ENCODE results near the gene MRPL14.

The MRPL14 gene

GRCh38 chr6:44133981-44134711 is 6.9 kb upstream of the MRPL14 start:
- H3K27me3 ChIP-seq (replicated peaks; ENCODE audit: control insufficient read depth, insufficient read depth, low read length): no peaks in the 10 kb centered on the region
- H3K4me3 ChIP-seq (replicated peaks; ENCODE audit: low read depth, low read length): no peak overlapping the region
- TF ChIP-seq CTCF (IDR thresholded peaks at IDR 0.05; ENCODE audit: insufficient read depth, low read length, poor library complexity, severe bottlenecking): no peak
- H3K36me3 ChIP-seq (ENCODE audit: control insufficient read depth, insufficient read depth, low read length): peaks cover 10% of the 10 kb centered on the region
- no peak for DNase-seq (ENCODE audit: extremely low read depth, insufficient read length)

- Histone ChIP-seq H3K27me3 (replicated peaks; ENCODE audit: control insufficient read depth, insufficient read depth, low read length) (no peaks in the 10 kb centered on the region), H3K4me3 (replicated peaks; ENCODE audit: low read depth, low read length) (no peak overlapping the region), H3K36me3 (ENCODE audit: control insufficient read depth, insufficient read depth, low read length) (peaks cover 8% of the 10 kb centered on the region)
- no peak for TF ChIP-seq CTCF (IDR thresholded peaks at IDR 0.05; ENCODE audit: insufficient read depth, low read length, poor library complexity, severe bottlenecking)
- DNase-seq (ENCODE audit: extremely low read depth, insufficient read length): no peak
Observed at GRCh38 chr6:44133003-44133931, 6.0 kb upstream of the MRPL14 start.

GRCh38 chr6:44132476-44132875 is 5.2 kb upstream of the MRPL14 start:
- TF ChIP-seq CTCF (IDR thresholded peaks at IDR 0.05; ENCODE audit: insufficient read depth, low read length, poor library complexity, severe bottlenecking): no peak
- no peak for DNase-seq (ENCODE audit: extremely low read depth, insufficient read length)
- no peak overlapping the region for H3K4me3 ChIP-seq (replicated peaks; ENCODE audit: low read depth, low read length)
- peaks cover 8% of the 10 kb centered on the region for H3K36me3 ChIP-seq (ENCODE audit: control insufficient read depth, insufficient read depth, low read length)
- H3K27me3 ChIP-seq (replicated peaks; ENCODE audit: control insufficient read depth, insufficient read depth, low read length): no peaks in the 10 kb centered on the region

- Histone ChIP-seq H3K4me3 (replicated peaks; ENCODE audit: low read depth, low read length) (no peak overlapping the region), H3K36me3 (ENCODE audit: control insufficient read depth, insufficient read depth, low read length) (peaks cover 5% of the 10 kb centered on the region), H3K27me3 (replicated peaks; ENCODE audit: control insufficient read depth, insufficient read depth, low read length) (no peaks in the 10 kb centered on the region)
- TF ChIP-seq CTCF (IDR thresholded peaks at IDR 0.05; ENCODE audit: insufficient read depth, low read length, poor library complexity, severe bottlenecking): no peak
- DNase-seq (ENCODE audit: extremely low read depth, insufficient read length): no peak
Observed at GRCh38 chr6:44131892-44132291, 4.6 kb upstream of the MRPL14 start.

- Histone ChIP-seq H3K36me3 (ENCODE audit: control insufficient read depth, insufficient read depth, low read length) (no peaks in the 10 kb centered on the region; the same call in 1 of the 2 replicates), H3K27me3 (replicated peaks; ENCODE audit: control insufficient read depth, insufficient read depth, low read length) (no peaks in the 10 kb centered on the region), H3K4me3 (replicated peaks; ENCODE audit: low read depth, low read length) (no peak overlapping the region)
- no peak for DNase-seq (ENCODE audit: extremely low read depth, insufficient read length)
- TF ChIP-seq CTCF (IDR thresholded peaks at IDR 0.05; ENCODE audit: insufficient read depth, low read length, poor library complexity, severe bottlenecking): no peak
Observed at GRCh38 chr6:44129841-44130322, 2.6 kb upstream of the MRPL14 start.

Data from GM06990 (cell line).